H9 (cell line): ENCODE results near the gene CEP162. TPM values are rescaled to one million over a fixed set of nuclear protein-coding genes. Genes with fewer than 3 reads are reported as not detected.

Experiments used
- DNase-seq: peaks from one replicate; pipeline ENCODE4 v3.0.0-alpha.2; 2017
- H2AFZ ChIP-seq: one replicate; pipeline ENCODE4 v1.6.1; 2013; ENCODE audit warnings: mild to moderate bottlenecking, low read length, control low read depth, moderate library complexity
- H2AK5ac ChIP-seq: 2 replicates; pipeline ENCODE4 v1.6.1; 2013; ENCODE audit warnings: low read length, control low read depth, mixed read lengths; ENCODE audit not compliant: insufficient read length
- H2BK120ac ChIP-seq: one replicate; pipeline ENCODE4 v1.6.1; 2013; ENCODE audit warnings: low read depth, mild to moderate bottlenecking, low read length, control low read depth, inconsistent platforms; ENCODE audit not compliant: poor library complexity, severe bottlenecking
- H2BK12ac ChIP-seq: 2 replicates; pipeline ENCODE4 v1.6.1; 2013; ENCODE audit warnings: low read length, control low read depth, mixed read lengths, low read depth; ENCODE audit not compliant: insufficient read length
- H2BK15ac ChIP-seq: 2 replicates; pipeline ENCODE4 v1.6.1; 2013; ENCODE audit warnings: low read depth, low read length, control low read depth
- H2BK20ac ChIP-seq: one replicate; pipeline ENCODE4 v1.6.1; 2013; ENCODE audit warnings: low read depth, mild to moderate bottlenecking, low read length, control low read depth, inconsistent platforms; ENCODE audit not compliant: poor library complexity, severe bottlenecking
- H2BK5ac ChIP-seq: 2 replicates; pipeline ENCODE4 v1.6.1; 2013; ENCODE audit warnings: low read length, control low read depth, mixed read lengths; ENCODE audit not compliant: insufficient read length
- H3K14ac ChIP-seq: 2 replicates; pipeline ENCODE4 v1.6.1; 2013; ENCODE audit warnings: low read length, control low read depth; ENCODE audit not compliant: insufficient read depth
- H3K18ac ChIP-seq: 2 replicates; pipeline ENCODE4 v1.6.1; 2013; ENCODE audit warnings: low read depth, mild to moderate bottlenecking, mixed read lengths, low read length, control low read depth; ENCODE audit not compliant: insufficient read length
- H3K23ac ChIP-seq: 2 replicates; pipeline ENCODE4 v1.6.1; 2013; ENCODE audit warnings: low read length, control low read depth, mixed read lengths, low read depth; ENCODE audit not compliant: insufficient read length
- H3K23me2 ChIP-seq: 2 replicates; pipeline ENCODE4 v1.6.1; 2013; ENCODE audit warnings: low read depth, mild to moderate bottlenecking, mixed read lengths, low read length, control low read depth; ENCODE audit not compliant: insufficient read length, poor library complexity, severe bottlenecking
- H3K27ac ChIP-seq: 2 replicates; pipeline ENCODE4 v1.5.1; 2013; ENCODE audit warnings: low read length, control low read depth, mixed read lengths, low read depth; ENCODE audit not compliant: insufficient read length
- H3K27me3 ChIP-seq: 2 replicates; pipeline ENCODE4 v1.6.1; 2013; ENCODE audit warnings: low read length, control low read depth, inconsistent platforms; ENCODE audit not compliant: insufficient read depth
- H3K4ac ChIP-seq: 2 replicates; pipeline ENCODE4 v1.6.1; 2013; ENCODE audit warnings: low read depth, mild to moderate bottlenecking, control low read depth, inconsistent platforms, low read length, moderate library complexity
- H3K4me1 ChIP-seq: 2 replicates; pipeline ENCODE4 v1.6.1; 2013; ENCODE audit warnings: low read length, control low read depth, inconsistent platforms; ENCODE audit not compliant: insufficient read depth
- H3K4me2 ChIP-seq: 2 replicates; pipeline ENCODE4 v1.6.1; 2013; ENCODE audit warnings: low read length, control low read depth, mixed read lengths; ENCODE audit not compliant: insufficient read length, insufficient read depth
- H3K56ac ChIP-seq: 2 replicates; pipeline ENCODE4 v1.6.1; 2013; ENCODE audit warnings: low read depth, mild to moderate bottlenecking, mixed read lengths, low read length, control low read depth; ENCODE audit not compliant: insufficient read length
- H3K79me1 ChIP-seq: 2 replicates; pipeline ENCODE4 v1.6.1; 2013; ENCODE audit warnings: low read depth, mild to moderate bottlenecking, moderate library complexity, low read length, control low read depth, inconsistent platforms; ENCODE audit not compliant: insufficient read depth, poor library complexity, severe bottlenecking
- H3K79me2 ChIP-seq: 2 replicates; pipeline ENCODE4 v1.6.1; 2013; ENCODE audit warnings: low read length, control low read depth, inconsistent platforms; ENCODE audit not compliant: insufficient read depth
- H3K9ac ChIP-seq: 2 replicates; pipeline ENCODE4 v1.6.1; 2013; ENCODE audit warnings: low read length, control low read depth, mixed read lengths; ENCODE audit not compliant: insufficient read length; ENCODE audit errors: extremely low read depth
- H3K9me3 ChIP-seq: one replicate; pipeline ENCODE4 v1.6.1; 2013; ENCODE audit warnings: low read depth, low read length, inconsistent platforms; ENCODE audit not compliant: control insufficient read depth
- H3T11ph ChIP-seq: one replicate; pipeline ENCODE4 v1.6.1; 2013; ENCODE audit warnings: mild to moderate bottlenecking, low read length, control low read depth, inconsistent platforms
- H4K20me1 ChIP-seq: one replicate; pipeline ENCODE4 v1.6.1; 2013; ENCODE audit not compliant: control insufficient read depth, insufficient read length, insufficient read depth
- H4K5ac ChIP-seq: 2 replicates; pipeline ENCODE4 v1.6.1; 2013; ENCODE audit warnings: low read depth, mild to moderate bottlenecking, mixed read lengths, low read length, control low read depth; ENCODE audit not compliant: insufficient read length
- H4K8ac ChIP-seq: replicated peaks from 2 replicates; pipeline ENCODE4 v1.6.1; 2013; ENCODE audit warnings: low read length, control low read depth, mixed read lengths, low read depth; ENCODE audit not compliant: insufficient read length
- H4K91ac ChIP-seq: 2 replicates; pipeline ENCODE4 v1.6.1; 2013; ENCODE audit warnings: low read depth, mild to moderate bottlenecking, moderate library complexity, mixed read lengths, low read length, control low read depth; ENCODE audit not compliant: insufficient read length
- H3K27ac Mint-ChIP-seq, 3 experiments: 2 replicates in 2 of 3; 3 replicates in 1 of 3; pipeline ENCODE4 v1.8.0; 2020 to 2021; ENCODE audit warnings: mixed read lengths in 3 of 3, mild to moderate bottlenecking in 1 of 3, moderate library complexity in 1 of 3
- H3K27me3 Mint-ChIP-seq: 2 replicates; pipeline ENCODE4 v1.8.0; 2021; ENCODE audit warnings: low read depth, mild to moderate bottlenecking, moderate library complexity, mixed read lengths
- H3K36me3 Mint-ChIP-seq, 3 experiments: 2 replicates in 2 of 3; 3 replicates in 1 of 3; pipeline ENCODE4 v1.8.0; 2020 to 2021; ENCODE audit warnings: low read depth in 3 of 3, mixed read lengths in 3 of 3; ENCODE audit not compliant: insufficient read depth in 1 of 3
- H3K4me1 Mint-ChIP-seq, 2 experiments: 2 replicates each; pipeline ENCODE4 v1.8.0; 2020; ENCODE audit warnings: mixed read lengths in 2 of 2
- H3K4me3 Mint-ChIP-seq, 2 experiments: 2 replicates in 1 of 2; 3 replicates in 1 of 2; pipeline ENCODE4 v1.8.0; 2020 to 2021; ENCODE audit warnings: mild to moderate bottlenecking in 2 of 2, mixed read lengths in 2 of 2, moderate library complexity in 1 of 2
- H3K9me3 Mint-ChIP-seq, 2 experiments: 2 replicates in 1 of 2; 3 replicates in 1 of 2; pipeline ENCODE4 v1.8.0; 2020; ENCODE audit warnings: mild to moderate bottlenecking in 2 of 2, mixed read lengths in 2 of 2, moderate library complexity in 1 of 2
- CTCF ChIP-seq: fragments of 200-600 bp; sonication (generic); conservative IDR thresholded peaks from 3 replicates; pipeline ENCODE4 v1.8.0; 2021; ENCODE audit warnings: antibody characterized with exemption, mild to moderate bottlenecking
- total RNA-seq: library from RNA; stranded (reverse); gene quantifications from 2 replicates; pipeline ENCODE4 v1.2.1, GENCODE V29; 2021

Gene CEP162
- total RNA-seq, 1 experiment from 2014 or later, result 11.5 TPM

GRCh38 chr6:84255641-84256040 is 28.2 kb upstream of the CEP162 start:
- H4K8ac ChIP-seq, result no peak overlapping the region
- no peak overlapping the region for H2BK20ac ChIP-seq
- H3K27ac ChIP-seq, result no peak overlapping the region
- peaks cover 3% of the 10 kb centered on the region; the same call in 1 of the 2 replicates for H3K4me1 ChIP-seq
- H3K79me2 ChIP-seq, result no peaks in the 10 kb centered on the region
- H2BK12ac ChIP-seq, result no peak overlapping the region
- no peak for TF ChIP-seq CTCF
- H2AFZ ChIP-seq, result no peak overlapping the region
- H3K4me2 ChIP-seq, result no peak overlapping the region
- H3K23ac ChIP-seq, result no peak overlapping the region
- H3K14ac ChIP-seq, result no peak overlapping the region
- no peak overlapping the region for H3K56ac ChIP-seq
- no peaks in the 10 kb centered on the region for H3K79me1 ChIP-seq
- H3K4ac ChIP-seq, result no peak overlapping the region
- no peak overlapping the region for H2AK5ac ChIP-seq
- H4K91ac ChIP-seq, result no peak overlapping the region
- Mint-ChIP-seq H3K9me3 (no peaks in the 10 kb centered on the region), H3K4me3 (no peak overlapping the region), H3K36me3 (no peaks in the 10 kb centered on the region), H3K27ac (no peak overlapping the region), H3K27me3 (no peaks in the 10 kb centered on the region; the same call in 1 of the 2 replicates), H3K4me1 (peaks cover 7 to 8% of the 10 kb centered on the region in 2 experiments; a peak in 2 of 4 replicates)
- no peak overlapping the region for H4K5ac ChIP-seq
- H3T11ph ChIP-seq, result no peak overlapping the region
- H3K27me3 ChIP-seq, result no peaks in the 10 kb centered on the region; the same call in 1 of the 2 replicates
- no peak for DNase-seq
- no peaks in the 10 kb centered on the region for H3K9me3 ChIP-seq
- no peaks in the 10 kb centered on the region for H3K23me2 ChIP-seq
- H3K18ac ChIP-seq, result no peak overlapping the region
- no peak overlapping the region for H2BK15ac ChIP-seq
- no peak overlapping the region for H2BK5ac ChIP-seq
- no peaks in the 10 kb centered on the region for H4K20me1 ChIP-seq
- no peak overlapping the region for H3K9ac ChIP-seq
- no peak overlapping the region for H2BK120ac ChIP-seq
